ENCODE data around the gene TAF3. TPM values are rescaled to one million over a fixed set of nuclear protein-coding genes. Genes with fewer than 3 reads are reported as not detected.

Gene TAF3
- polyA plus RNA-seq, 1 of the 3 experiments (the other 2 are of a cell fraction) = 2.4 TPM

GRCh38 chr10:7876541-7877127, 58.3 kb downstream of the TAF3 start:
- WGBS (ENCODE audit: low lambda C conversion rate) = 51% methylated on average over 4 of the region's 4 CpGs
- H4K20me1 ChIP-seq (ENCODE audit: insufficient read depth) = no peaks in the 10 kb centered on the region
- H3K27ac ChIP-seq (ENCODE audit: low read depth in 2 of 2, low read length in 1 of 2) = no peak overlapping the region
- ChIA-PET CTCF (interaction anchor here (0.7 to 1.4 kb wide), 3 partner anchors 176 to 1426 kb away, joined by 3 to 4 read pairs (median 4); no protein-coding TSS in a partner anchor), POLR2A (no interaction called here)
- H3K4me2 ChIP-seq = no peak overlapping the region
- peaks cover 4% of the 10 kb centered on the region for H3F3A ChIP-seq (replicated peaks; ENCODE audit: insufficient read depth)
- no peak overlapping the region for H3K9ac ChIP-seq
- H2AFZ ChIP-seq (ENCODE audit: low read depth) = no peak overlapping the region
- no peaks in the 10 kb centered on the region for H3K9me2 ChIP-seq
- peaks cover 4 to 7% of the 10 kb centered on the region in 2 experiments; a peak in 2 of 4 replicates for H3K4me1 ChIP-seq (ENCODE audit: control insufficient read depth in 1 of 2, insufficient read depth in 2 of 2, low read depth in 1 of 2, low read length in 1 of 2)
- no peaks in the 10 kb centered on the region for H3K9me3 ChIP-seq
- DNase-seq = no peak
- H3K36me3 ChIP-seq (replicated peaks in 1 of 2; ENCODE audit: control insufficient read depth in 1 of 2, insufficient read depth in 2 of 2, low read length in 1 of 2) = no peaks in the 10 kb centered on the region
- H3K27me3 ChIP-seq (ENCODE audit: insufficient read depth) = no peaks in the 10 kb centered on the region
- TF ChIP-seq, protein P1, sequence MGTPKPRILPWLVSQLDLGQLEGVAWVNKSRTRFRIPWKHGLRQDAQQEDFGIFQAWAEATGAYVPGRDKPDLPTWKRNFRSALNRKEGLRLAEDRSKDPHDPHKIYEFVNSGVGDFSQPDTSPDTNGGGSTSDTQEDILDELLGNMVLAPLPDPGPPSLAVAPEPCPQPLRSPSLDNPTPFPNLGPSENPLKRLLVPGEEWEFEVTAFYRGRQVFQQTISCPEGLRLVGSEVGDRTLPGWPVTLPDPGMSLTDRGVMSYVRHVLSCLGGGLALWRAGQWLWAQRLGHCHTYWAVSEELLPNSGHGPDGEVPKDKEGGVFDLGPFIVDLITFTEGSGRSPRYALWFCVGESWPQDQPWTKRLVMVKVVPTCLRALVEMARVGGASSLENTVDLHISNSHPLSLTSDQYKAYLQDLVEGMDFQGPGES (IDR thresholded peaks at IDR 0.05; ENCODE audit: low read depth, low read length) = no peak
- TF ChIP-seq PBX3 (IDR thresholded peaks at IDR 0.05) (peak; percentile 52), GABPA (IDR thresholded peaks at IDR 0.05; ENCODE audit: low read depth) (no peak)
- no peak overlapping the region for H3K4me3 ChIP-seq (ENCODE audit: low read depth in 2 of 2, low read length in 1 of 2)
- peaks cover 21% of the 10 kb centered on the region for H3K79me2 ChIP-seq (ENCODE audit: insufficient read depth)

DNA sequence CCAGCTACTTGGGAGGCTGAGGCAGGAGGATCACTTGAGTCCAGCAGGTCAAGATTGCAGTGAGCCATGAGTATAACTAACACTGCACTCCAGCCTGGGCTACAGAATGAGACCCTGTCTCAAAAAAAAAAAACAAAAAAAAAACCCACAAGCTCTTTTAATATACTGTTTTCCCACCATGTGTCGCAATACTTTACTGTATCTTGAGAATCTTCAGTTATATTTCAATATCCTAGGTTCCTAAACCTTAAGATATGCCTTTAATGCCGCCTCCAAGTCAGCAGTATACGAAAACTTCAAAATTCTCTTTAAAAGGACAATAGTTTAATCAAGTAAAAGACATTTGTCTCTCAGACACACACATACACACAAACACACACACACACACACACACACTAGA, 62.8 kb downstream of the TAF3 start:
- Histone ChIP-seq H3F3A (replicated peaks; ENCODE audit: insufficient read depth) (no peaks in the 10 kb centered on the region), H3K79me2 (ENCODE audit: insufficient read depth) (peaks cover 7% of the 10 kb centered on the region), H3K27me3 (ENCODE audit: insufficient read depth) (no peaks in the 10 kb centered on the region), H3K4me1 (ENCODE audit: control insufficient read depth in 1 of 2, insufficient read depth in 2 of 2, low read depth in 1 of 2, low read length in 1 of 2) (peaks cover 4 to 7% of the 10 kb centered on the region in 2 experiments; a peak in 2 of 4 replicates), H3K9me2 (no peaks in the 10 kb centered on the region), H3K36me3 (replicated peaks in 1 of 2; ENCODE audit: control insufficient read depth in 1 of 2, insufficient read depth in 2 of 2, low read length in 1 of 2) (no peaks in the 10 kb centered on the region), H2AFZ (ENCODE audit: low read depth) (no peak overlapping the region), H3K27ac (ENCODE audit: low read depth in 2 of 2, low read length in 1 of 2) (no peak overlapping the region), H3K9ac (no peak overlapping the region), H3K9me3 (no peaks in the 10 kb centered on the region), H3K4me3 (ENCODE audit: low read depth in 2 of 2, low read length in 1 of 2) (no peak overlapping the region), H3K4me2 (no peak overlapping the region), H4K20me1 (ENCODE audit: insufficient read depth) (no peaks in the 10 kb centered on the region)
- 98% methylated on average over 3 of the region's 3 CpGs for WGBS (ENCODE audit: low lambda C conversion rate)
- no peak for TF ChIP-seq SIN3A (IDR thresholded peaks at IDR 0.05; ENCODE audit: borderline replicate concordance, low read depth, low read length)
- TF ChIP-seq CTCF (IDR thresholded peaks at IDR 0.05) = no peak
- TF ChIP-seq TEAD4 (IDR thresholded peaks at IDR 0.05; ENCODE audit: borderline replicate concordance, insufficient read depth) = no peak
- TF ChIP-seq FOSL2 (IDR thresholded peaks at IDR 0.05; ENCODE audit: borderline replicate concordance, low read depth) = no peak
- TF ChIP-seq CHD2 (IDR thresholded peaks at IDR 0.05; ENCODE audit: low read length, partially characterized antibody) = no peak
- TF ChIP-seq NRF1 (IDR thresholded peaks at IDR 0.05; ENCODE audit: low read depth, low read length) = no peak
- no peak for TF ChIP-seq REST (IDR thresholded peaks at IDR 0.05; ENCODE audit: low read depth, low read length)
- no peak for TF ChIP-seq ZBTB33 (IDR thresholded peaks at IDR 0.05; ENCODE audit: borderline replicate concordance, low read depth)
- TF ChIP-seq EP300 (IDR thresholded peaks at IDR 0.05; ENCODE audit: borderline replicate concordance in 1 of 2, low read depth in 1 of 2, low read length in 1 of 2) = no peak
- TF ChIP-seq GABPA (IDR thresholded peaks at IDR 0.05; ENCODE audit: low read depth) = no peak
- TF ChIP-seq RAD21 (IDR thresholded peaks at IDR 0.05; ENCODE audit: low read length) = no peak
- no peak for TF ChIP-seq FOXM1 (IDR thresholded peaks at IDR 0.05; ENCODE audit: low read depth)
- no peak for TF ChIP-seq MAX (IDR thresholded peaks at IDR 0.05; ENCODE audit: low read depth)
- TF ChIP-seq FOXJ3 (CRISPR knock-in tag; IDR thresholded peaks at IDR 0.05) = no peak
- ChIA-PET CTCF (no interaction called here), POLR2A (no interaction called here)
- DNase-seq = no peak
